PC-3 (cell line): ENCODE data around the gene MCRIP2. TPM values are rescaled to one million over a fixed set of nuclear protein-coding genes. Genes with fewer than 3 reads are reported as not detected.

ENCODE experiments used
- ATAC-seq: fragments of 200-7000 bp; cut with Tn5 transposase; 2 replicates; pipeline ENCODE4 v1.9.1; 2020; ENCODE audit warnings: mild to moderate bottlenecking, moderate library complexity
- BruUV-seq: library from RNA; stranded (reverse); fragments of 400-500 nt; replicated peaks from 2 replicates; lab custom pipeline; 2021; lab: Mats Ljungman, UMichigan
- CTCF ChIA-PET: fragments of 300-600 bp; sonication (Branson Sonifier 250); formaldehyde crosslinking; loops from one replicate; lab custom pipeline; 2022; ENCODE audit warnings: antibody characterized with exemption; lab: Charles Lee
- POLR2A ChIA-PET: fragments of 300-600 bp; sonication (Branson Sonifier 250); formaldehyde crosslinking; loops from one replicate; lab custom pipeline; 2022; ENCODE audit warnings: antibody characterized with exemption; ENCODE audit not compliant: unreplicated experiment; lab: Charles Lee
- DNase-seq: peaks from one replicate; pipeline ENCODE4 v3.0.0-alpha.2; 2015
- H2AFZ ChIP-seq: fragments of 300-600 bp; sonication (generic); 2 replicates; pipeline ENCODE4 v1.6.0; 2016; ENCODE audit warnings: antibody characterized with exemption, low read length
- H3F3A ChIP-seq: fragments of 300-600 bp; sonication (generic); one replicate; pipeline ENCODE4 v1.6.0; 2017; ENCODE audit warnings: antibody characterized with exemption, low read length, control low read depth, mild to moderate bottlenecking; ENCODE audit not compliant: unreplicated experiment
- H3K27ac ChIP-seq: fragments of 300-600 bp; sonication (generic); 2 replicates; pipeline ENCODE4 v1.5.1; 2016; ENCODE audit warnings: mild to moderate bottlenecking, low read length
- H3K27me3 ChIP-seq: fragments of 300-600 bp; sonication (generic); 2 replicates; pipeline ENCODE4 v1.6.1; 2016; ENCODE audit warnings: low read length, mixed read lengths
- H3K36me3 ChIP-seq: fragments of 300-600 bp; sonication (generic); 2 replicates; pipeline ENCODE4 v1.6.1; 2016; ENCODE audit warnings: low read depth, mixed run types, low read length, mixed read lengths
- H3K4me1 ChIP-seq: fragments of 300-600 bp; sonication (generic); 2 replicates; pipeline ENCODE4 v1.5.1; 2016; ENCODE audit warnings: low read length; ENCODE audit not compliant: insufficient read depth
- H3K4me2 ChIP-seq: fragments of 300-600 bp; sonication (generic); 2 replicates; pipeline ENCODE4 v1.6.0; 2016; ENCODE audit warnings: low read length
- H3K4me3 ChIP-seq: fragments of 300-600 bp; sonication (generic); 2 replicates; pipeline ENCODE4 v1.5.1; 2016; ENCODE audit warnings: mild to moderate bottlenecking, low read length, mixed read lengths
- H3K79me2 ChIP-seq: fragments of 300-600 bp; sonication (generic); 2 replicates; pipeline ENCODE4 v1.6.1; 2017; ENCODE audit warnings: low read length, mixed read lengths
- H3K9ac ChIP-seq: fragments of 300-600 bp; sonication (generic); 2 replicates; pipeline ENCODE4 v1.6.0; 2016; ENCODE audit warnings: mild to moderate bottlenecking, low read length
- H3K9me2 ChIP-seq: fragments of 300-600 bp; sonication (generic); replicated peaks from 2 replicates; pipeline ENCODE4 v1.6.1; 2016; ENCODE audit warnings: mixed run types, low read length, mixed read lengths
- H3K9me3 ChIP-seq: fragments of 300-600 bp; sonication (generic); 2 replicates; pipeline ENCODE4 v1.6.1; 2016; ENCODE audit warnings: low read length, mixed read lengths
- H4K20me1 ChIP-seq: fragments of 300-600 bp; sonication (generic); 2 replicates; pipeline ENCODE4 v1.6.1; 2016; ENCODE audit warnings: low read length, mixed read lengths
- CTCF ChIP-seq: fragments of 300-600 bp; sonication (generic); conservative IDR thresholded peaks from 2 replicates; pipeline ENCODE4 v1.5.1; 2017; ENCODE audit warnings: antibody characterized with exemption, low read depth, mild to moderate bottlenecking, low read length
- EZH2 ChIP-seq: fragments of 300-600 bp; sonication (generic); IDR thresholded peaks from one replicate; pipeline ENCODE4 v1.6.1; 2017; ENCODE audit warnings: antibody characterized with exemption, mild to moderate bottlenecking, low read length; ENCODE audit not compliant: unreplicated experiment
- EZH2phosphoT487 ChIP-seq: fragments of 300-600 bp; sonication (generic); IDR thresholded peaks from 2 replicates; pipeline ENCODE4 v1.6.1; 2018; ENCODE audit warnings: mild to moderate bottlenecking, antibody characterized with exemption, low read length, borderline replicate concordance
- intact Hi-C: fragments of 100-400 bp; cut with micrococcal nuclease; formaldehyde crosslinking; loops from 2 replicates; pipeline ENCODE4 v1.9.0; 2023
- total RNA-seq: library from RNA; depleted of rRNA; stranded (reverse); fragments of >200 nt; gene quantifications from 2 replicates; pipeline ENCODE4 v1.2.3, GENCODE V29; 2014

Gene MCRIP2
- total RNA-seq, 1 experiment from 2014 or later, result 83.5 TPM

DNA sequence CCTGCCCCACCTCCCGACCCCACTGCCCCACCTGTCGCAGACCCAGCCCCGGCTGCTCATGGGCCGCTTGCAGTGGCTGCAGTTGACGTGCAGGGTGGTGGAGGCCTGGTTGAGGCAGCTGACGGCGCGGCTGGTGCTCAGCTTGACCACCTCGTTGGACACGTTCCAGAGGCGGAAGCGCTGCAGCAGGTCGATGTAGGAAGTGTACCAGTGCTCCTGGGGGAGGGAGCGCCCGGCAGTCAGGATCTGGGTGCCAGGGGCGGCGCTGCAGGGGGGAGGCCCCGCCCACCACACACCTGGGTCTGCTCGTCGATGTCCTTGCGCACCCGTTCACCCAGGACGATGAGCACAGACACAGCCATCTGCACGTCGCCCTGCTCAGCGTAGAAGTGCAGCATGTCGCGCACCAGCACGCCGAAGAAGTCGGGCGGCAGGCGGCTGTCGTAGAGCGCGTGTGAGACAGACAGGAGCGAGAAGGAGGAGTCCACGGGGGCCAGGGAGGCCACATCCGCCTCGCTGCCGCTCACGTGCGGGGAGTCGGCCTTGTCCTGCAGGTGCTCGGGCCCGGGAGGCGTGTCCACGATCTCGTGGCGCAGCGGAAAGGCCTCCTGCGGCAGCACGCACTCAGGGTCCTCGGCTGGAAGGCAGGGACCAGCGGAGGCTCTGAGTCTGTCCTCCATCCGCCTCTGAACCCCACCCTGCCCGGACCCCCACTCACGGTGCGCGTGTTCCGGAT is 43.5 kb downstream of the MCRIP2 start:
- intact Hi-C loops, result no loop called here
- Histone ChIP-seq H3K4me2 (peak overlapping the region; percentile 37; the same call in 1 of the 2 replicates), H3K27me3 (no peaks in the 10 kb centered on the region), H3K9ac (no peak overlapping the region), H3K36me3 (peaks cover 6% of the 10 kb centered on the region), H3K9me2 (no peaks in the 10 kb centered on the region), H3K4me1 (peaks cover 34% of the 10 kb centered on the region), H3K27ac (no peak overlapping the region), H3F3A (no peaks in the 10 kb centered on the region), H3K9me3 (no peaks in the 10 kb centered on the region), H3K79me2 (peaks cover 47% of the 10 kb centered on the region), H2AFZ (no peak overlapping the region), H4K20me1 (peaks cover 10% of the 10 kb centered on the region; the same call in 1 of the 2 replicates), H3K4me3 (no peak overlapping the region)
- CTCF ChIA-PET, result no interaction called here
- TF ChIP-seq EZH2, result no peak
- POLR2A ChIA-PET, result no interaction called here
- BruUV-seq, result no TSS peak
- DNase-seq (no peak), ATAC-seq (no peak)

DNA sequence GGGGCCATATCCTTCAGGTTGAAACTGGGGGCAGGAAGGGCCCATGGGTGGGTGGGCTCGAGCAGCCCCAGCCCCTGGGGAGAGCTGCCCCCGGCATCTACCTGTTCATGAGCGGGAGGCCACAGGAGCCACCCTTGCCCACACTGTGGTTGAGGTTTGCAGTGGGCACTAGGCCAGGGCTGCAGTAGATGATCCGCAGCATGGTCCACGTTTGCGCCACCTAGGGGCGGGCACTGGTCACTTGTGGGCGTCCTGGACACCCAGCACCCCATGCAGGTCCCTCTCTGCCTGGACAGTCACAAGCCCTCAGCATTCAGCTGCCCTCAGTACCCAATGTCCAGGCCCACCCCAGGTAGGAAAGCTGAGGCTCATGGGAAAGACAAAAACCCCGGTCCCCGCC is 44.3 kb downstream of the MCRIP2 start:
- ChIA-PET CTCF (no interaction called here), POLR2A (no interaction called here)
- Histone ChIP-seq H3K9me2 (no peaks in the 10 kb centered on the region), H3K36me3 (peaks cover 6% of the 10 kb centered on the region), H3K4me2 (no peak overlapping the region), H4K20me1 (peaks cover 10% of the 10 kb centered on the region; the same call in 1 of the 2 replicates), H3K4me1 (peaks cover 34% of the 10 kb centered on the region), H3K4me3 (no peak overlapping the region), H3K9me3 (no peaks in the 10 kb centered on the region), H3K9ac (no peak overlapping the region), H3K27me3 (no peaks in the 10 kb centered on the region), H3K27ac (no peak overlapping the region), H3K79me2 (peaks cover 41% of the 10 kb centered on the region), H3F3A (no peaks in the 10 kb centered on the region), H2AFZ (no peak overlapping the region)
- ATAC-seq, result no peak
- TF ChIP-seq CTCF, result peak; percentile 57
- TF ChIP-seq EZH2phosphoT487, result no peak
- TF ChIP-seq EZH2, result no peak
- no TSS peak for BruUV-seq
- DNase-seq, result peak; percentile 40
- intact Hi-C loops, result no loop called here

GRCh38 chr16:686459-687260 is 45.0 kb downstream of the MCRIP2 start:
- BruUV-seq, result no TSS peak
- no peak overlapping the region for H3K4me2 ChIP-seq
- peaks cover 6% of the 10 kb centered on the region for H3K36me3 ChIP-seq

More at GRCh38 chr16:686459-687260, 45.0 kb downstream of the MCRIP2 start:
- intact Hi-C loops, result no loop called here
- H4K20me1 ChIP-seq, result peaks cover 9% of the 10 kb centered on the region; the same call in 1 of the 2 replicates
- no peak overlapping the region for H3K9ac ChIP-seq
- H3K4me3 ChIP-seq, result no peak overlapping the region
- no peaks in the 10 kb centered on the region for H3K27me3 ChIP-seq
- CTCF ChIA-PET, result no interaction called here
- peaks cover 29% of the 10 kb centered on the region for H3K4me1 ChIP-seq
- ATAC-seq (no peak), DNase-seq (no peak)
- H3K9me2 ChIP-seq, result no peaks in the 10 kb centered on the region
- H3K79me2 ChIP-seq, result peaks cover 34% of the 10 kb centered on the region
- no peak for TF ChIP-seq EZH2phosphoT487
- TF ChIP-seq CTCF, result no peak
- no peak for TF ChIP-seq EZH2
- H3K27ac ChIP-seq, result no peak overlapping the region
- POLR2A ChIA-PET, result no interaction called here
- no peaks in the 10 kb centered on the region for H3K9me3 ChIP-seq
- H2AFZ ChIP-seq, result no peak overlapping the region
- H3F3A ChIP-seq, result no peaks in the 10 kb centered on the region
